EL (cell line): ENCODE measurements around the gene NISCH.

Experiments
- DNase-seq: peaks from one replicate; pipeline ENCODE4 v3.0.0-alpha.2; 2016

The NISCH gene

DNA sequence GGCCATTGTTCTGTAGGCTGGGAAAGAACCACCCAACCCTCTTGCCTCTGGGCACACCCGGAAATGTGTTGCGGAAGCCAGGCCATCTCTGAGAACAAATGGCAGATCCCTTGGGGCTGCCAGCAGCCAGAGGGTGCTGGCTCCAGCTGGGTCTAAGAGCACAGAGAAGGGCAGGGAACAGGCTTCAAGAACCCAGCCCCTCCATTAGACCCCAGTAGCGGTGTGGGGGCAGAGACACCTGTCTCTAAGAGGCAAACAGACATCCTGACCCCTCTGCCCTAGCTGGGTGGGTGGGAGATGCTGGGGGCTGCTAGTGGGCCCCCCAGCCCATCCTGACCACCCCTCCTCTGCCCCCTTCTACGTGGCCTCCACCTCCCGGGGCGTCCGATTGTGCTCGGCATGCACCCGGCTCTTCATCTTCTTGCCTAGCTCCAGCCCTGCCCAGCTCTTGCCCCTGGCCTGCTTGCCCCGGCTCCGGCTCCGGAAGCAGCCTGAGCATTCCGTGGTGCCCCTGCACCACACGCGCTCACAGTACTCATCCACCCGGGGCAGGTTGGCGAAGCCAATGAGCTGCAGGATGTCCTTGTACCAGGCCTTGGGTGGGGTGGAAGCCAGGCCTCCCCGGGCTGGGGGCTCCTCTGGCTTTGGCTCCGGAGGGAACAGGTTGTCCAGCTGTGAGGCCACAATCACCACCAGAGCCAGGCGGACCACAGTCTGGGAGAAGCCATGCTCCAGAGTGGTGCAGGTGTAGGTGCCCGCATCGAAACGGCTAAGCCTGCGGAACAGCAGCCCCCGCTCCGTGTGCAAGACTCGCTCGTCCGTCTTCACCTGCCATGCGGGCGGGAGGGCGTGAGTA, 19.9 kb upstream of the NISCH start:
- DNase-seq, result no peak

- DNase-seq, result no peak
Observed at GRCh38 chr3:52436500-52437149, 18.8 kb upstream of the NISCH start.

- no peak for DNase-seq
Observed at GRCh38 chr3:52437326-52438103, 17.9 kb upstream of the NISCH start.

DNA sequence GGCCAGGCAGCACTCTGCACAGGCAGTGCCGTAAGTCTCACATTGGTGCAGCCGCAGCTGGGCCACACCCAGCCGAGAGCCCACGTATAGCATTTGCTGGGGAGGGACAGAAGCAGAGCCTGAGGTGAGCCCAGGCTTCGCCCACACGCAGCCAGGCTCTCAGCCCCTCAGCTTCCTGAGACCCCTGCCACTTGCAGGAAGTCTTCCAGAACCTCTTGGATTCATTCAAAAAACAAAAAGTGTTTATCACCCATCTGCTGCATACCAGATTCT, 17.4 kb upstream of the NISCH start:
- no peak for DNase-seq

DNA sequence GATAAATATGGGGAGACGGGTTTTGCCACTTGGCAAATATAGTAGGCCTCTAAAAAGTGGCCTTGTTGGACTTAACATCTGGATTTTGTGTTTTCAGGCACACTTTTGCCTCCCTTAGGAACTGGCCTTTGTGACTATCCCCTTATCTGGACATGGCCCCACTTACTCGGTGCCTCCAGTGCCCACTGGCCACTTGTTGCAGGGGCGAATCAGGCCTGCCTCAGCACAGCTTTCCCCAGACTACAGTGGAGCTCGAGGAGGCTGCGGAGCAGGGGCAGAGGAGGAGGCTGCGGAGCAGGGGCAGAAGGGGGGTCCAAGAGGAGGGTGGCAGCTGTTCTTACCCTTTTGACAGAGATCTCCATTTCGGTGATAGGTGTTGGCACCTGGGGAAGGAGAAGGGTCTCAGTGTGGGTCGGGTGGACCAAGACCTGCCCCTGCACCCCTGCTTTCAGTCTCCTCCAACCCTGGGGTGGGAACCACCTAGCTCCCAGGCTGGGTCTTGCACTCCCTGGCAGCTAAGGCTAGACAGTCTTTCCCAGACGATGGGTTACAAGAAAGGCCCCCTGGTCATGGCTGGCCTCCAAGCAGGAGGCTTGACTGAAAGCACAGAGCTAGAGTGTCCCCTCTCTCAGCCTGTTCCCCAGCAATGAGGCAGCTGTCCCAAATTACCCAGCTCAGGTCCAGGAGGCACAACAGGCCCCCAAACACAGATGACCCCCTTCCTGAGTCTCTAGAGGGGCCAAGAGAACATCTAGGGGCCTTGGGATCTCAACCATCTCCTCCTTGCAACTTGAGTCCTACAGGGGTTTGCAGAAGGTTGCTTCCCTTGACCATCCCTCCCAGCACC, 16.6 kb upstream of the NISCH start:
- DNase-seq, result no peak

GRCh38 chr3:52439426-52440248, 15.8 kb upstream of the NISCH start:
- DNase-seq, result no peak

- no peak for DNase-seq
Observed at GRCh38 chr3:52440249-52440551, 15.2 kb upstream of the NISCH start.

DNA sequence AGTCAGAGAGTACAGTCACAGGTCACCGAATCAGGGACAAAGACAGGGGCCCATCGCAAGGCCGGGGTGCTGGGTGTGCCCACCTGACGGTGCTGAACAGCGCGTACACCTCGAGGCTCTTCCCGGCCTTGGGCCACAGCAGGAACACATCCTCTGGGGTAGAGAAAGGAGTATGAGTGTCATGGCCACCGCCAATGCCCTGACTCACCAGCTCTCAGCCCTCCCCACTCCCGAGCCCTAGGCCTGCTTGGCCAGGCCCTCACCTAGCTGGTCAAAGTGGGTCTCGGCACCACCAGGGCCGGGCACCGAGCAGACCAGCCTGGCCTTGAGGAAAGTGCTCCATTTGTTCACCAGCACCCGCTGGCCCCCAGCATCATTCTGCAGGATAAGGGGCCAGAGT, 14.7 kb upstream of the NISCH start:
- DNase-seq, result no peak

- DNase-seq, result no peak
Observed at GRCh38 chr3:52441091-52441771, 14.2 kb upstream of the NISCH start.

DNA sequence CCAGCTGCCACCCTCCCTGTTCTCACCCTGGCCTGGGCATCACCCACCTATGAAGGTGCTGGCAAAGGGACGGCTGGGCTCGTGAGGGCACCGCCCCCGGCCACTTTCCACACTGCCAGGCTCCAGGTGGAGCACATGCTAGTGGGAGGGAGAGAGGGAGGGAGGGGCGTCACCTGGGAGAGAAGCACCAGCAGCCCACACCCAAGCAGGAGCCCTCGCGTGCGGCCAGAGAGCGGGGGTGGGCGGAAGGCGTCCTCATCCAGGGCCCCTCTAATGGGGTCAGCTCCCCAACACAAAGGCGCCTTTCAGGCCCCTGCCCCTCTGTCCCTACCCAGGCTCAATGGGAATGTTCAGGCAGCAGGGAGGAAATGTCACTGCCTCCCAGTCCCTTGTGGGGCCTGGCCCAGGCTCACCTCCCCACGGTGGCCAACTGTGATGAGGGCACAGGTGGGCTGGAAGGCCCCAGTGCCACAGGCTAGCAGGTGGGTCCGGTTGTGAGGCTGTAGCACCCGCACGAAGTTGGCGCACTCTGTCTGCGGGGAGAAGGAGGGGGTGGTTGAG, 13.6 kb upstream of the NISCH start:
- no peak for DNase-seq

DNA sequence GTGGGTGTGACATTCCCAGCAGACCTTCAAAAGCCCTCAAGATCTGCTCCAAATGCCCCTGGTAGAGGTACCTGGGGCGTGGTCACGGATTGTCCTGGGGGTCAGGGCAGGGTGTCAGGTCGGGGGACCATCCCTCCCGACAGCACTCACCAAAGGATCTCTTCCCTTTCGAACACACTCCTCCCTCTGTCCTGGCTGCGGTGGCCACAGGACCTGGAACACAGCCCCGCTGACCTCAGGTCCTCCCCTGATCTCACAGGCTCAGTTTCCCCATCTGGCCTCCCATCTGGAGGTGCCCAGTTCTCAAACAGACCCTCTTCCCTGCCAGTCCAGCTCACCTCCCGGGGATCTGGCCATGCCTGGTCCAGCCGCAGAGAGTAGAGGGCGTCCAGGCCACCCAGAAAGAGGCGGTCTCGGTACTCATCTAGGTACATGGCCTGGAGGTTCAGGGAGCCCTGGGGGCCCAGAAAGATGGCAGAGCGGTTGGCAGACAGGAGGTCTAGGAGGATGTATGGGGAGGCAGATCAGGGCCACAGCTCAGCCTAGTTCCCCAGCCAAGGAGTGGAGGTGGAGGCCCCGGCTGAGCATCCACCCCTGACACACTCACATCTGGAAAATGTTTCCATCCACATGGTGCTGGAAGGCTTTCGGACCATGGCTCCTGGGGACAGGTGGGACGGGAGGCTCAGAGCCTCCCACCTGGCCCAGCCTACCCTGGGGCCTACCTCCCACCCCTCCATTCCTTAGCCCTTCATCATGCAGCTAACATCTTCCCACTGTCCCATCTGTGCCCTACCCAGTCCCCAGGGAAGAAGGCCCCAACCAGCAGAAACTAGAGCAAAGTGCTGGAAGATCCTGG, 12.8 kb upstream of the NISCH start:
- DNase-seq, result no peak

DNA sequence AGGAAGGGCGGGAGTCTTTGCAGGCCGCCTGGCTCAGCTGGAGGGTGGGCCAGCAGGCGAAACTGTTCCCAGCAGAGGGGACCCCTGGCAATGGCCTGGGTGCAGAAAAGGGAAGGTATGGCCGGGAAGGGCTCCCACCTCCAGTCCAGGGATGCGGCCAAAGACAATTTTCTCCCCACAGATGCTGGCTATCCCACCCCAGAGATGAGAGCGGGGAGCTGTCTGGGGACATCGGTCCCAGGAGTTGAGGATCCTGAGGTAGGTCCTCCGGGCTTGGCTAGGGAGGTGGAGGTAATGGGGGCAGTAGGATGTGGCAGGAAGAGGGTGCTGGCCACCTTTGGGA, 12.2 kb upstream of the NISCH start:
- DNase-seq, result no peak

- DNase-seq, result no peak
Observed at GRCh38 chr3:52443791-52444687, 11.4 kb upstream of the NISCH start.

GRCh38 chr3:52444860-52445793, 10.3 kb upstream of the NISCH start, which contains the start of gene SEMA3G:
Gene SEMA3G (minus strand): TSS chr3:52445103. CDS start chr3:52445027, 76 bp downstream.
- peak; percentile 27 for DNase-seq

GRCh38 chr3:52446042-52446441, 9.4 kb upstream of the NISCH start:
- DNase-seq, result no peak

GRCh38 chr3:52446631-52447511, 8.5 kb upstream of the NISCH start:
- peak; percentile 67 for DNase-seq
